ENCODE measurements around the gene DNAAF8. TPM values are rescaled to one million over a fixed set of nuclear protein-coding genes. Genes with fewer than 3 reads are reported as not detected.

The DNAAF8 gene
- polyA plus RNA-seq, 1 donor from 2014 or later, result 3.4 TPM

DNA sequence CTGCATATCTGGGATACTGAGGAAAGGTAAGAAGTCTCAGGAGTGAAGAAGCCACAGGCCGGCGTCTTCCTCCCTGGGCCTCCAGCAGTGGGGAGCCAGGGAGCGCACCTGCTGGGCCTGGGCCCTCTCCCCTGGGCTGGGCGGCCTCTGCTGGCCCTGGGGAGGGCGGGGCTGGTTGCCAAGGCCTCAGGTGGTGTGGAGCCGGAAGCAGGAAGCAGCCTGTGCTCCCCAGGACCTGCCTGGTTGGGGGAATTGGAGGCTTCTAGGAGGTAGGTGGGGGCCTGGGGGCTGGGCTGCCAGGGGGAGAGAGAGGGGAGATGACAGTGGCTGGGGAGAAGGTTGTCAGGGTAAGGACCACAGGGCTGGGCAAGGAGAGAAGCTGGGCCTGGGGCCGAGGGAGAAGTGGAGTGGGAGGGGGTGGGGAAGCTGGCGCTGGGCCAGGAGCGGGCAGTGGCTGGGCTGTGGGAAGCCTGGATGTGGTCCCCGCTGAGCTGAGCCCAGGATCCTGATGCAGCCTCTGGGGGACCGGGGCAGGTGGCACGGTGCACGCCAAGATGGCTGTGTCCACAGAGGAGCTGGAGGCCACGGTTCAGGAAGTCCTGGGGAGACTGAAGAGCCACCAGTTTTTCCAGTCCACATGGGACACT is 61.0 kb downstream of the DNAAF8 start, which contains the start of gene SMIM22:
SMIM22 (plus strand) TSS at position 189 of the 647 bp plus-strand sequence; CDS start at position 555, 366 bp downstream.
- Histone ChIP-seq H4K20me1 (ENCODE audit: insufficient read depth) (no peaks in the 10 kb centered on the region), H3K4me3 (ENCODE audit: low read length) (no peak within 1 kb of the TSS), H2AFZ (ENCODE audit: low read depth, low read length) (no peak within 1 kb of the TSS), H3K79me2 (replicated peaks; ENCODE audit: insufficient read depth, low read length) (no peaks in the 10 kb centered on the region), H3K9ac (ENCODE audit: low read length) (no peak within 1 kb of the TSS), H3F3A (ENCODE audit: insufficient read depth, low read length, poor library complexity, severe bottlenecking) (no peaks in the 10 kb centered on the region), H3K27ac (ENCODE audit: low read length) (no peak within 1 kb of the TSS), H3K9me2 (ENCODE audit: insufficient read depth, low read length) (no peaks in the 10 kb centered on the region), H3K9me3 (ENCODE audit: low read length) (no peaks in the 10 kb centered on the region), H3K4me2 (ENCODE audit: low read length) (no peak within 1 kb of the TSS), H3K36me3 (ENCODE audit: insufficient read depth, low read length) (no peaks in the 10 kb centered on the region), H3K27me3 (ENCODE audit: insufficient read depth, low read depth, low read length) (no peaks in the 10 kb centered on the region)
- TF ChIP-seq TAF1 (IDR thresholded peaks at IDR 0.05; ENCODE audit: low read depth) (no peak), EZH2 (IDR thresholded peaks at IDR 0.05; ENCODE audit: borderline replicate concordance, insufficient read depth, low read length, poor library complexity, severe bottlenecking) (no peak), RAD21 (conservative IDR thresholded peaks at IDR 0.05) (no peak), SMC3 (conservative IDR thresholded peaks at IDR 0.05; ENCODE audit: poor library complexity) (no peak), EP300 (conservative IDR thresholded peaks at IDR 0.05; ENCODE audit: poor library complexity, severe bottlenecking) (no peak), POLR2AphosphoS5 (IDR thresholded peaks at IDR 0.05) (no peak), MXI1 (conservative IDR thresholded peaks at IDR 0.05; ENCODE audit: poor library complexity, severe bottlenecking) (no peak)
- TF ChIP-seq, protein P1, sequence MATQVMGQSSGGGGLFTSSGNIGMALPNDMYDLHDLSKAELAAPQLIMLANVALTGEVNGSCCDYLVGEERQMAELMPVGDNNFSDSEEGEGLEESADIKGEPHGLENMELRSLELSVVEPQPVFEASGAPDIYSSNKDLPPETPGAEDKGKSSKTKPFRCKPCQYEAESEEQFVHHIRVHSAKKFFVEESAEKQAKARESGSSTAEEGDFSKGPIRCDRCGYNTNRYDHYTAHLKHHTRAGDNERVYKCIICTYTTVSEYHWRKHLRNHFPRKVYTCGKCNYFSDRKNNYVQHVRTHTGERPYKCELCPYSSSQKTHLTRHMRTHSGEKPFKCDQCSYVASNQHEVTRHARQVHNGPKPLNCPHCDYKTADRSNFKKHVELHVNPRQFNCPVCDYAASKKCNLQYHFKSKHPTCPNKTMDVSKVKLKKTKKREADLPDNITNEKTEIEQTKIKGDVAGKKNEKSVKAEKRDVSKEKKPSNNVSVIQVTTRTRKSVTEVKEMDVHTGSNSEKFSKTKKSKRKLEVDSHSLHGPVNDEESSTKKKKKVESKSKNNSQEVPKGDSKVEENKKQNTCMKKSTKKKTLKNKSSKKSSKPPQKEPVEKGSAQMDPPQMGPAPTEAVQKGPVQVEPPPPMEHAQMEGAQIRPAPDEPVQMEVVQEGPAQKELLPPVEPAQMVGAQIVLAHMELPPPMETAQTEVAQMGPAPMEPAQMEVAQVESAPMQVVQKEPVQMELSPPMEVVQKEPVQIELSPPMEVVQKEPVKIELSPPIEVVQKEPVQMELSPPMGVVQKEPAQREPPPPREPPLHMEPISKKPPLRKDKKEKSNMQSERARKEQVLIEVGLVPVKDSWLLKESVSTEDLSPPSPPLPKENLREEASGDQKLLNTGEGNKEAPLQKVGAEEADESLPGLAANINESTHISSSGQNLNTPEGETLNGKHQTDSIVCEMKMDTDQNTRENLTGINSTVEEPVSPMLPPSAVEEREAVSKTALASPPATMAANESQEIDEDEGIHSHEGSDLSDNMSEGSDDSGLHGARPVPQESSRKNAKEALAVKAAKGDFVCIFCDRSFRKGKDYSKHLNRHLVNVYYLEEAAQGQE (IDR thresholded peaks at IDR 0.05; ENCODE audit: borderline replicate concordance), result no peak
- TF ChIP-seq, protein P2, sequence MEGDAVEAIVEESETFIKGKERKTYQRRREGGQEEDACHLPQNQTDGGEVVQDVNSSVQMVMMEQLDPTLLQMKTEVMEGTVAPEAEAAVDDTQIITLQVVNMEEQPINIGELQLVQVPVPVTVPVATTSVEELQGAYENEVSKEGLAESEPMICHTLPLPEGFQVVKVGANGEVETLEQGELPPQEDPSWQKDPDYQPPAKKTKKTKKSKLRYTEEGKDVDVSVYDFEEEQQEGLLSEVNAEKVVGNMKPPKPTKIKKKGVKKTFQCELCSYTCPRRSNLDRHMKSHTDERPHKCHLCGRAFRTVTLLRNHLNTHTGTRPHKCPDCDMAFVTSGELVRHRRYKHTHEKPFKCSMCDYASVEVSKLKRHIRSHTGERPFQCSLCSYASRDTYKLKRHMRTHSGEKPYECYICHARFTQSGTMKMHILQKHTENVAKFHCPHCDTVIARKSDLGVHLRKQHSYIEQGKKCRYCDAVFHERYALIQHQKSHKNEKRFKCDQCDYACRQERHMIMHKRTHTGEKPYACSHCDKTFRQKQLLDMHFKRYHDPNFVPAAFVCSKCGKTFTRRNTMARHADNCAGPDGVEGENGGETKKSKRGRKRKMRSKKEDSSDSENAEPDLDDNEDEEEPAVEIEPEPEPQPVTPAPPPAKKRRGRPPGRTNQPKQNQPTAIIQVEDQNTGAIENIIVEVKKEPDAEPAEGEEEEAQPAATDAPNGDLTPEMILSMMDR (IDR thresholded peaks at IDR 0.05; ENCODE audit: poor library complexity, severe bottlenecking), result no peak

- Histone ChIP-seq H3K4me2 (ENCODE audit: low read length) (no peak overlapping the region), H3K9me2 (ENCODE audit: insufficient read depth, low read length) (no peaks in the 10 kb centered on the region), H3K36me3 (ENCODE audit: insufficient read depth, low read length) (no peaks in the 10 kb centered on the region), H2AFZ (ENCODE audit: low read depth, low read length) (no peak overlapping the region), H3K9ac (ENCODE audit: low read length) (no peak overlapping the region), H3K4me3 (ENCODE audit: low read length) (no peak overlapping the region), H4K20me1 (ENCODE audit: insufficient read depth) (no peaks in the 10 kb centered on the region), H3K27ac (ENCODE audit: low read length) (no peak overlapping the region), H3F3A (ENCODE audit: insufficient read depth, low read length, poor library complexity, severe bottlenecking) (no peaks in the 10 kb centered on the region), H3K9me3 (ENCODE audit: low read length) (no peaks in the 10 kb centered on the region), H3K79me2 (replicated peaks; ENCODE audit: insufficient read depth, low read length) (no peaks in the 10 kb centered on the region), H3K27me3 (ENCODE audit: insufficient read depth, low read depth, low read length) (no peaks in the 10 kb centered on the region)
- TF ChIP-seq, protein P1 (IDR thresholded peaks at IDR 0.05; ENCODE audit: borderline replicate concordance), result no peak
Measured at GRCh38 chr16:4795828-4796572, 61.7 kb downstream of the DNAAF8 start.
